GM12872 (cell line): ENCODE data around the gene TMEM114.

ENCODE experiments used
- TF ChIP-seq, protein P1 (sequence below): IDR thresholded peaks from 3 replicates; pipeline ENCODE4 v1.5.1; 2011; ENCODE audit warnings: low read depth, mild to moderate bottlenecking, low read length, moderate library complexity; ENCODE audit not compliant: insufficient read depth

Gene TMEM114

DNA sequence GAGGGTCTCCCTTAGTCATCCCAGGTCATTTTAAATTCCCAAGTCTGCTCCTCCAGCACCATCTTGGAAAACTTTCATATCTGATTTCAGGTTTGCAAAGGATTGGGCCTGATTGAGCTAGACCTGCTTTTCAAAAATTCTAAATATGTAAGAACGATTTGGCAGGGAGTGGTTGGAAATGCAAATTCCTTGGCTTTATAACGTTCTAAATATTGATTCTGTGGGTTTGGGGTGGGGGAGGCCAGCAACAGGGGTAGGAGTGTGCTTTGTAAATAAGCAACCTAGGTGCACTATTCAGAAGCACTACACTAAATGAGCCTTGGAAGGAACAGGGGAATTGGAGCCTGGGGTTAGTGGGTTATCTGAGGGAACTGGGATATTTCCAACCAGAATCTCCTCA lies 47.9 kb downstream of the TMEM114 start:
- TF ChIP-seq, protein P1, sequence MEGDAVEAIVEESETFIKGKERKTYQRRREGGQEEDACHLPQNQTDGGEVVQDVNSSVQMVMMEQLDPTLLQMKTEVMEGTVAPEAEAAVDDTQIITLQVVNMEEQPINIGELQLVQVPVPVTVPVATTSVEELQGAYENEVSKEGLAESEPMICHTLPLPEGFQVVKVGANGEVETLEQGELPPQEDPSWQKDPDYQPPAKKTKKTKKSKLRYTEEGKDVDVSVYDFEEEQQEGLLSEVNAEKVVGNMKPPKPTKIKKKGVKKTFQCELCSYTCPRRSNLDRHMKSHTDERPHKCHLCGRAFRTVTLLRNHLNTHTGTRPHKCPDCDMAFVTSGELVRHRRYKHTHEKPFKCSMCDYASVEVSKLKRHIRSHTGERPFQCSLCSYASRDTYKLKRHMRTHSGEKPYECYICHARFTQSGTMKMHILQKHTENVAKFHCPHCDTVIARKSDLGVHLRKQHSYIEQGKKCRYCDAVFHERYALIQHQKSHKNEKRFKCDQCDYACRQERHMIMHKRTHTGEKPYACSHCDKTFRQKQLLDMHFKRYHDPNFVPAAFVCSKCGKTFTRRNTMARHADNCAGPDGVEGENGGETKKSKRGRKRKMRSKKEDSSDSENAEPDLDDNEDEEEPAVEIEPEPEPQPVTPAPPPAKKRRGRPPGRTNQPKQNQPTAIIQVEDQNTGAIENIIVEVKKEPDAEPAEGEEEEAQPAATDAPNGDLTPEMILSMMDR: no peak

DNA sequence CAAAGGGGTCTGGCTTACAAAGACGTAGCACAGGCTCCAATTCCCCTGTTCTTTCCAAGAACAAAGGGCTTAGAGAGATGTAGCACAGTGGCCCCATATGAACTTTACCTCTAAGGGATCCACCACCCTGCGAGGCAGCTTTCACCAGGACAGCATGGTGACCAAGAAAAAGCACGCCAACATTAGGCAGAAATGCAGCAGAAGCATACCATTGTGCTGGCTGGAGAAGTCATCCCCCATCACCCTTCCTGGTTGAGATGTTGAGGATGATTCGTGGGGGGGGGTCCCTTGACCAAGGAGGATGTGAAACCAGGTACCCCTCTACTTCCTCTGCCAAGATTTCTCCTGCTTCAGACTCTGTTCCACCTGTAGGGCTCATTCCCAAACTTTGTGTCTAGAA lies 48.4 kb downstream of the TMEM114 start:
- TF ChIP-seq, protein P1: no peak

DNA sequence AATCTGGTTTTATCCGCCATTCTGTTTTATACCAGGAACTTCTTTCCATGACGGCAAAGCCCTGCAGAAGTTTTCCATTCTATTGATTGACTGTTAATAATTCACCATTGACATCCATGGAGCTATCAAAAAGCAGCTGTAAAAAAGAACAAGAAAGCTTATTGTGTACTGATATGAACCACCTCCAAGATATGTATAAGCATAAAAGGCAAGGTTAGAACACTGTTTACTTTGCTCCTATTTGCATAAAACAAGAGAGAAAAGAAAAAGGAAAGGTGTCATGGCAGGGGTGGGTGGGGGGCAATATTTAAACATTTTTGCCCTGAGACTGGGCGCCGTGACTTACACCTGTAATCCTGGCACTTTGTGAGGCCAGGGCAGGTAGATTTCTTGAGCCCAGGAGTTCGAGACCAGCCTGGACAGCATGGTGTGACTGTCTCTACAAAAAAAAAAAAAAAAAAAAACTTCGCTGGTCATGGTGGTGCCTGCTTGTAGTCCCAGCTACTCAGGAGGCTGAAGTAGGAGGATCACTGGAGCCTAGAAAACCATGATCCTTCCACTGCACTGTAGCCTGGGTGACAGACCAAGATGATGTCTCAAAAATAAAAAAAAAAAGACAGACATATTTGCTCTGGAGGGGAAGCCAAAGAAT lies 52.5 kb downstream of the TMEM114 start:
- TF ChIP-seq, protein P1: no peak

DNA sequence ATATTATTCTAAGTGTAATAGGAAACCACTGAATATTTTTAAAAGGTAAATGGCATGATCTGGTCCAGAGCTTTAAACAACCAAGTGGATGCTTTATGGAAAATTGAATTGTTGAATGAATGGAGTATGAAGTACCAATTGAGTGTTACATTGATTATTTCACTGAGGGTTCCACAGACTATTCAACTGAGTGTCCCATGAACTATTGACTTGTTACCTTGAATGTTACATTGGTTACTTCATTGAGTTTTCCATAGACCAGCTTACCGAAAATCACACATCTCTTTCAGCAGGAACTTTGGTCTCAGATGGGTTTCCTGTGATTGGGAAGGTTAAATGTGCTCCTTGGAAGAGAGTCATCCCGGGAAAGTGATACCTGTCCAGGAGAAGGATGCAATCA lies 56.8 kb downstream of the TMEM114 start:
- TF ChIP-seq, protein P1: no peak

DNA sequence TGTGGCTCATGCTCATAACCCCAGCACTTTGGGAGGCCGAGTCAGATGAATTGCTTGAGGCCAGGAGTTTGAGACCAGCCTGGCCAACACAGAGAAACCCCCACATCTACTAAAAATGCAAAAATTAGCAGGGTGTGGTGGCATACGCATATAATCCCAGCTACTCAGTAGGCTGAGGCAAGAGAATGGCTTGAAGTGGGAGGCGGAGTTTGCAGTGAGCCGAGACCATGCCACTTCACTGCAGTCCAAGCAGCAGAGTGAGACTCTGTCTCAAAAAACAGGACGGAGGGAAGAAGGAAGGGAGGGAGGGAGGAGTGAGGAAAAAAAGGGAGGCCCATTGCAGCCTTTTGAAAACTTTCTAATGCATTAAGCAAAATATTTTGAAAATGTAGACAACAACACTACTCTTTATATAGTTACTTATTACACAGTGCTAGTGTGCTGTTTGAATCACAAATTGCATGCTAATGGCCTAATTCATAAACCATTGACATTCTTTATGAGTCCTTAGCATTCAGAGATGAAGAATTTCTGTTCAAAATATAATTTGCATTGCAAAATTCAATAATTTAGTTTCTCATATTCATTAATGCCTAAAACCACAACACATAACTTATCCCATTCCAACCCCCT lies 59.4 kb downstream of the TMEM114 start:
- TF ChIP-seq, protein P1: no peak

DNA sequence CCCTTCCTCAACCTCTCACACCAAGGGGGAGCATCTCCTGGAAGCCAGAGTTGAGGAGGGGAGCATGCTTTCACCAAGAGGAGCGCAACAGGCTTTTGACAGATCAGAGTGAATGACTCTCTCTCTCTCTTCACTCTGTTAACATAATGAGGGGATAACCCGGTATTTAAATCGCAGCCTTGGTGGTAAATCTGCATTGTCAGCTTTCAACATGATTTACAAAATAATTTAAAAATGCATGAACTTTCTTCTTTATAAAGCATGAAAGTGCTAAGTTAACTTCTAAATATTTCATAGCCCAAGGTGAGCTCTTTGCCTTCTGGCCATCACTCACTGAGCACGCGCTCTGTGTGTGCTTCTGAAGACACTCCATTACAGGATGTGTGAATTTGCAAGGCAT lies 61.8 kb downstream of the TMEM114 start:
- TF ChIP-seq, protein P1: no peak

DNA sequence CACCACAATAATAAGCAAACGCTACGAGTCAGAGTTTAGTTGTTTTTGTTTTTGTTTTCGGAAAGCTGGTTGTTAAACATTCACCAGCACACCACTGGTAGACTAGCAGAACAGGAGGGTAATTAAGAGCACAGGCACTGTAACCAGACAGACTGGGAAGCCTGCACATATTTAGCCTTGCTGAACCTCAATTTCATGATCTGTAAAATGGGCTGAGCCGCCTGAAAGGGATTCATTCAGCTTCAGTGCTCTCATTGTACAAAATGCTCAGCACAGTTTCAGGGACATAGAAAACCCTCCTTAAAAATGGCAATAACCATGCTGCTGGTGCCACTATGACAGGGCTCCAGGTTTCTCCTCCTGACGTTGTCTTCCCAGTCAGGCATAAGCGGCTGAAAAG lies 66.4 kb downstream of the TMEM114 start:
- TF ChIP-seq, protein P1: no peak
